GM21737 (cell line): Measurements from ENCODE around the gene GFOD1.
"Not testable (repeated sequence)": the region's sequence is repeated elsewhere in the genome, so short reads cannot be mapped to it uniquely, and the experiment has no call there.

Source experiments
- ATAC-seq: cut with Tn5 transposase; IDR thresholded peaks from one replicate; pipeline ENCODE4 v1.9.1; 2021; ENCODE audit warnings: mild to moderate bottlenecking, moderate library complexity; ENCODE audit not compliant: unreplicated experiment

The GFOD1 gene

GRCh38 chr6:13445005-13445743, 42.2 kb downstream of the GFOD1 start:
- ATAC-seq = peak; percentile 52

GRCh38 chr6:13444604-13445003, 42.8 kb downstream of the GFOD1 start:
- no peak for ATAC-seq

- ATAC-seq = not testable (repeated sequence)
Observed at GRCh38 chr6:13443978-13444377, 43.4 kb downstream of the GFOD1 start.

- no peak for ATAC-seq
Observed at GRCh38 chr6:13441778-13442177, 45.6 kb downstream of the GFOD1 start.

- no peak for ATAC-seq
Observed at GRCh38 chr6:13439644-13440043, 47.8 kb downstream of the GFOD1 start.

- ATAC-seq = no peak
Observed at GRCh38 chr6:13438126-13438525, 49.3 kb downstream of the GFOD1 start.

- no peak for ATAC-seq
Observed at GRCh38 chr6:13437218-13437996, 50.0 kb downstream of the GFOD1 start.

GRCh38 chr6:13436399-13437217, 50.8 kb downstream of the GFOD1 start:
- no peak for ATAC-seq

GRCh38 chr6:13435477-13436246, 51.7 kb downstream of the GFOD1 start:
- ATAC-seq = no peak

- ATAC-seq = no peak
Observed at GRCh38 chr6:13434777-13435176, 52.6 kb downstream of the GFOD1 start.

GRCh38 chr6:13434135-13434775, 53.1 kb downstream of the GFOD1 start:
- ATAC-seq = not testable (repeated sequence)

GRCh38 chr6:13433709-13434121, 53.7 kb downstream of the GFOD1 start:
- no peak for ATAC-seq

GRCh38 chr6:13432526-13433184, 54.7 kb downstream of the GFOD1 start:
- no peak for ATAC-seq

- ATAC-seq = no peak
Observed at GRCh38 chr6:13431861-13432465, 55.4 kb downstream of the GFOD1 start.

- ATAC-seq = no peak
Observed at GRCh38 chr6:13431059-13431656, 56.2 kb downstream of the GFOD1 start.

GRCh38 chr6:13429406-13429753, 58.0 kb downstream of the GFOD1 start:
- ATAC-seq = no peak

- peak; percentile 15 for ATAC-seq
Observed at GRCh38 chr6:13428583-13429405, 58.6 kb downstream of the GFOD1 start.
